Body of pancreas (tissue), 4 donors: ENCODE measurements around the gene OR2A7.
"Not testable (repeated sequence)": the region's sequence is repeated elsewhere in the genome, so short reads cannot be mapped to it uniquely, and the experiment has no call there.

ENCODE experiments used
- POLR2A ChIP-seq, 3 donors: fragments of 450-650 bp; IDR thresholded peaks; one replicate each; pipeline ENCODE4 v1.6.1; 2016; ENCODE audit warnings: antibody characterized with exemption in 3 of 3, mild to moderate bottlenecking in 2 of 3
- TF ChIP-seq, protein P1 (sequence below), 7 experiments: fragments of 450-650 bp in 4 of 7; fragments of 200-600 bp in 3 of 7; sonication (generic) in 3 of 7; IDR thresholded peaks; one replicate each; pipeline ENCODE4 v1.5.1; 2016 to 2019; ENCODE audit warnings: antibody characterized with exemption in 7 of 7

DNA sequence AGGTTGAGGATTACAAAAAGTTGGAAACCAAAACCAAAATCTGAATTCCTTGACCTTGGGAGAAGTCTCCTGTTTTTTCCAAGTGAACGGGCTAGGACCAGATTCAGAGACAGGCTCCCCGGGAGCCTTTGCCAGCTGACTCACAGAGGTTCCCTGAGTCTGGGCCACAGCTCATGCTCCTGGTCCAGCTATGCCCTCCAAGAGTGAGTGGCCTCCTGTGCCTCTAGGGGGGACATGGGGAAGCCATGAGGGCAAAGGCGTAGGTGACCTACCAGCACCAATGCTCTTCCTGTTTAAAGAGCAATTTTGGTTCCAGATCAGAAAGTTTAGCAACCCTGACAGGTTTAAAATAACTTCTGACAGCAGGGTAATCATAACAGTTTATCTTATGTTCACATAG is 35.8 kb downstream of the OR2A7 start:
- TF ChIP-seq, protein P1, sequence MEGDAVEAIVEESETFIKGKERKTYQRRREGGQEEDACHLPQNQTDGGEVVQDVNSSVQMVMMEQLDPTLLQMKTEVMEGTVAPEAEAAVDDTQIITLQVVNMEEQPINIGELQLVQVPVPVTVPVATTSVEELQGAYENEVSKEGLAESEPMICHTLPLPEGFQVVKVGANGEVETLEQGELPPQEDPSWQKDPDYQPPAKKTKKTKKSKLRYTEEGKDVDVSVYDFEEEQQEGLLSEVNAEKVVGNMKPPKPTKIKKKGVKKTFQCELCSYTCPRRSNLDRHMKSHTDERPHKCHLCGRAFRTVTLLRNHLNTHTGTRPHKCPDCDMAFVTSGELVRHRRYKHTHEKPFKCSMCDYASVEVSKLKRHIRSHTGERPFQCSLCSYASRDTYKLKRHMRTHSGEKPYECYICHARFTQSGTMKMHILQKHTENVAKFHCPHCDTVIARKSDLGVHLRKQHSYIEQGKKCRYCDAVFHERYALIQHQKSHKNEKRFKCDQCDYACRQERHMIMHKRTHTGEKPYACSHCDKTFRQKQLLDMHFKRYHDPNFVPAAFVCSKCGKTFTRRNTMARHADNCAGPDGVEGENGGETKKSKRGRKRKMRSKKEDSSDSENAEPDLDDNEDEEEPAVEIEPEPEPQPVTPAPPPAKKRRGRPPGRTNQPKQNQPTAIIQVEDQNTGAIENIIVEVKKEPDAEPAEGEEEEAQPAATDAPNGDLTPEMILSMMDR (IDR thresholded peaks at IDR 0.05), result not testable (repeated sequence)
- TF ChIP-seq POLR2A (IDR thresholded peaks at IDR 0.05), result not testable (repeated sequence)
